ENCODE results near the gene SAC3D1.

SAC3D1 gene

GRCh38 chr11:65027213-65028067, 13.6 kb upstream of the SAC3D1 start, which contains the start of gene SNX15:
SNX15 (plus strand) TSS chr11:65027439; CDS start chr11:65027538, 99 bp downstream.
- peak; percentile 86 for DNase-seq

- DNase-seq = no peak
Observed at GRCh38 chr11:65032216-65032615, 8.8 kb upstream of the SAC3D1 start.

- no peak for DNase-seq
Observed at GRCh38 chr11:65034423-65034822, 6.6 kb upstream of the SAC3D1 start.

- DNase-seq = no peak
Observed at GRCh38 chr11:65035579-65035978, 5.4 kb upstream of the SAC3D1 start.

GRCh38 chr11:65036931-65037330, 4.1 kb upstream of the SAC3D1 start:
- no peak for DNase-seq

GRCh38 chr11:65040520-65040846, 527 bp upstream of the SAC3D1 start:
- no peak for DNase-seq

GRCh38 chr11:65042891-65043290, 1.9 kb downstream of the SAC3D1 start:
- no peak for DNase-seq

- DNase-seq = no peak
Observed at GRCh38 chr11:65043881-65044501, 3.0 kb downstream of the SAC3D1 start.

- no peak for DNase-seq
Observed at GRCh38 chr11:65045061-65045460, 4.1 kb downstream of the SAC3D1 start.

GRCh38 chr11:65045728-65046127, 4.7 kb downstream of the SAC3D1 start:
- no peak for DNase-seq

GRCh38 chr11:65047581-65048422, 6.8 kb downstream of the SAC3D1 start:
- DNase-seq = no peak

GRCh38 chr11:65051398-65051858, 10.4 kb downstream of the SAC3D1 start:
- no peak for DNase-seq

GRCh38 chr11:65053827-65054508, 13.0 kb downstream of the SAC3D1 start:
- DNase-seq = no peak

- no peak for DNase-seq
Observed at GRCh38 chr11:65055538-65055937, 14.5 kb downstream of the SAC3D1 start.

- no peak for DNase-seq
Observed at GRCh38 chr11:65056999-65057398, 16.0 kb downstream of the SAC3D1 start.

- no peak for DNase-seq
Observed at GRCh38 chr11:65057526-65057925, 16.5 kb downstream of the SAC3D1 start.

GRCh38 chr11:65058012-65058411, 17.0 kb downstream of the SAC3D1 start:
- DNase-seq = no peak

- no peak for DNase-seq
Observed at GRCh38 chr11:65058419-65059054, 17.5 kb downstream of the SAC3D1 start, which contains the start of gene NAALADL1. NAALADL1 (minus strand) TSS chr11:65058553; CDS start chr11:65058521, 32 bp downstream.

GRCh38 chr11:65059523-65059922, 18.5 kb downstream of the SAC3D1 start:
- no peak for DNase-seq

- DNase-seq = no peak
Observed at GRCh38 chr11:65059959-65060824, 19.2 kb downstream of the SAC3D1 start.

GRCh38 chr11:65060913-65061408, 20.0 kb downstream of the SAC3D1 start:
- no peak for DNase-seq
